Muscle layer of colon (tissue), 2 donors: ENCODE results near the gene RBM15B.
"Not testable (repeated sequence)": the region's sequence is repeated elsewhere in the genome, so short reads cannot be mapped to it uniquely, and the experiment has no call there.

Experiments used
- H3K27ac ChIP-seq: one replicate; pipeline ENCODE4 v1.7.0; 2013; ENCODE audit warnings: low read depth, mild to moderate bottlenecking, low read length, moderate library complexity
- H3K27me3 ChIP-seq, 2 donors: one replicate each; pipeline ENCODE4 v1.7.0; 2013; ENCODE audit warnings: low read length in 2 of 2, mild to moderate bottlenecking in 2 of 2; ENCODE audit not compliant: insufficient read depth in 2 of 2, control insufficient read depth in 1 of 2
- H3K36me3 ChIP-seq: one replicate; pipeline ENCODE4 v1.7.0; 2013; ENCODE audit warnings: mild to moderate bottlenecking, low read length; ENCODE audit not compliant: insufficient read depth
- H3K4me1 ChIP-seq: one replicate; pipeline ENCODE4 v1.7.0; 2013; ENCODE audit warnings: mild to moderate bottlenecking, low read length; ENCODE audit not compliant: insufficient read depth
- H3K4me3 ChIP-seq, 2 donors: one replicate each; pipeline ENCODE4 v1.7.0; 2013; ENCODE audit warnings: low read length in 2 of 2, low read depth in 1 of 2, mild to moderate bottlenecking in 1 of 2, moderate library complexity in 1 of 2
- H3K9ac ChIP-seq: one replicate; pipeline ENCODE4 v1.7.0; 2013; ENCODE audit warnings: low read length
- H3K9me3 ChIP-seq: one replicate; pipeline ENCODE4 v1.7.0; 2013; ENCODE audit warnings: mild to moderate bottlenecking, low read length
- donor health status: abdominal sarcoma.
- donor health status: Adenocarcinoma of cecum.

RBM15B gene

DNA sequence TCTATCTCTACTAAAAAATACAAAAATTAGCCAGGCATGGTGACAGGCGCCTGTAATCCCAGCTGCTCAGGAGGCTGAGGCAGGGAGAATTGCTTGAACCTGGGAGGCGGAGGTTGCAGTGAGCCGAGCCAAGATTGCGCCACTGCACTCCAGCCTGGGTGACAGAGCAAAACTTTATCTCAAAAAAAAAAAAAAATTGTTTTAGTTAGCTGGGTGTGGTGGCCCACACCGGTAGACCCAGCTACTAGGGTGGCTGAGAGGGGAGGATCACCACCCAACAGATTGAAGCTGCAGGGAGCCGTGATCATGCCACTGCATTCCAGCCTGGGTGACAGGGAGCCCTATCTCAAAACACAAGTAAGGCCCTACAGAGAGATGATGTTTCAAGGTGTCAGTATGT lies 3.8 kb upstream of the RBM15B start:
- not testable (repeated sequence) for H3K27me3 ChIP-seq, H3K27ac ChIP-seq, H3K9me3 ChIP-seq, H3K4me3 ChIP-seq, H3K9ac ChIP-seq
- H3K36me3 ChIP-seq: peaks cover 21% of the 10 kb centered on the region
- H3K4me1 ChIP-seq: peaks cover 37% of the 10 kb centered on the region

DNA sequence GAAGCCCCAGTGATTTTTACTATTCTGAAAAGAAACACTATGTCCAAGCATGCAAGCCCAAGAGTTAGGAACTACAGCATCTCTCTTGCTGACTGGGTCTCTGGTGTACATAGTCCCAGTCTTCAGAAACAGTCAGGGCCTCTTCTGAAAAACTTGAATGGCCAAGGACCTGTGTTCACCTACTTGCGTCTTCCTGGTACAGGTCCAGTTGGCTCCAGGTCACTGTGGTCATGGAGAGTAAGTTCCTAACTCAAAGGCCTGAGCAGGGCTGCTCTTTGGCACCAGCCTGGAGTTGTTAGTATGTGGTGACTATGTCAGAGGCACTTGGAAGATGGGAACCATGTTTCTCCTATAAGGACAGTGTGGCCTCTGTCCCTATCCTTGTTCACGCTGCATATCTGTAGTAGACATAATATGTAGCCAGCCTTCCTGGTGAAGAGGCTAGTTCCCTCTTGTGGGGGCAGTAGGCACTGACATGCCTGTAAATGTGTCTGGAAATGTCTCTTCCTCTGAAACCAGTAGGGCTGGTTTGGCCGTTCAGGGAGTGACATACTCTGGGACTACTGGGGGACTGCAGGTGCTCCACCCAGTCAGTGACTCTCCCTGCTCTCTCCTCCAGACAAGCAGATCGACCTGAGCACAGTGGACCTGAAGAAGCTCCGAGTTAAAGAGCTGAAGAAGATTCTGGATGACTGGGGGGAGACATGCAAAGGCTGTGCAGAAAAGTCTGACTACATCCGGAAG lies 2.6 kb upstream of the RBM15B start:
- Histone ChIP-seq H3K4me1 (peaks cover 49% of the 10 kb centered on the region), H3K36me3 (peaks cover 32% of the 10 kb centered on the region), H3K4me3 (no peak overlapping the region), H3K27me3 (no peaks in the 10 kb centered on the region), H3K9ac (no peak overlapping the region), H3K9me3 (no peaks in the 10 kb centered on the region), H3K27ac (no peak overlapping the region)

DNA sequence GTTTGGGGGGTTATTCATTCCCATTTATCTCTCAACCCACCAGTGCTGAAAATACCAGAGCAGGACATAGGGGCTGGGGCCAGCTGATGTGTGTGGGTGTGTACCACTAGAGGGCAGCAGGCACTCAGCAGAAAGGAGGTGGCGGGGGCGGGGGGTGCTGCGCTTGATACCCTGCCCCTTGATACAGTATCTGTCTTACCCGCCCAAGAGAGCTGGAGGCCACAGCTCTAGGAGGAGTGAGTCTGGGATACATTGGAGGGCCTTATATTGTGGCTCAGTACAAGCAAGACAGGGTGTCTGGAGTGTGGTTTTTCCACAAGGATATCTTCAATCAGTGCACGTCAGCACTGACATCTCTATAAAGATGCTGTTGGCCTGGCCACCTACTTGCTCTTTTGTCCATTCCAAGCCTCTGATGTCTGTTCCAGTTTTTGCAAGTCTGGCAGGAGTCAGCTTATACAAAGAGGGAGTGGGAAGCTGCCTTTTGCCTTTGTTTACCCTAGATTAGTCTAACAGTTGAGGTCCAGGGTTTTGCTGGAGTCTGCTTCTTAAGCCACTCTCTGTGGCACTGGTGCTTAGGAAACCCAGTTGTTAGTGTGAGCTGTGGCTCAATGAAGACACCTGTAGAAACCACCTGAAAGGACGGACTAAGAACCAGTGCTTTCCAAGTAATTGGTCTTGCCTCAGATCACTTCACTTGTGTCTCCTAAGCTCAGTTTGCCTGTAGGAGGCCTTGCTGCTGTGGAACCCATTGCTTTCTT lies 1.5 kb upstream of the RBM15B start:
- H3K4me1 ChIP-seq: peaks cover 52% of the 10 kb centered on the region
- no peak overlapping the region for H3K4me3 ChIP-seq
- H3K27ac ChIP-seq: no peak overlapping the region
- no peak overlapping the region for H3K9ac ChIP-seq
- no peaks in the 10 kb centered on the region for H3K9me3 ChIP-seq
- H3K36me3 ChIP-seq: peaks cover 44% of the 10 kb centered on the region
- no peaks in the 10 kb centered on the region for H3K27me3 ChIP-seq

DNA sequence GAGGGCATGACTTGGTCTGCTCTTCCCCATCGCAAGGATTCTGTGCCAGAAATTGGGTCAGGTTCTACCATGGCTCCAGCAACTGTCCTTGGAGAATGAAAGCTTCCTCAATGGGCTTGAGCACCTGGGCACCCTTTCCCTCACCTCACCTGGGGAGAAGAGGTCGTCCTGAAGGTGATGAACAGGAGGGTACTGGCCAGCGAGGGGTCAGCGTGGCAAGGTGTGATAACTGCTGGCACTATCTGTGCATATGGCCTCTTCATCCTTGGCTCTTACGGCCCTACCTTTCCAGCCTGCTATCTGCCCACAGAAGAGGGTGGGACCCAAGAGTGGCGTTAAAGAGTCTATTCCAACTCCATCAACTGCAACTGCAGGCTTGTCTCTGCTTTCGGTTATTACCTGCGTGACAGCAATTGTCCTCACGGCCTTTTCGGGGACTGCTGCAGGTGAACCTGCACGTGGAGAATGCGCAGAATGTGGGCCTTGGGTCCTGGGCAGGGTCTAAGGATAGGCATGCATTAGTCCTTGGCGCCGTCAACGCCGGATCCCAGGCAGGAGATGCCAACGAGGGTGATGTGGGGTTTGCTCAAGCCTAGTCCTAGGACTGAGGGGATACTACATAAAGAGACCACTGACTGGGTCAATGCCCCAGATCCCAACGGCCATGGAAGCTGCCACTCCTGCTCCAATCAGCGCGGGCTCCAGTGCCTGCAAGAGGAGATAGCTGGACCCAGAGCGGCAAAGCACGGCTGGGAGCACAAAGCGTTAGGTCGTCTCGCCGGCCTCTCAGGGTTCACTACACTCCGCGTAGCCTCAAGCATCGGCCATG lies 625 bp upstream of the RBM15B start:
- Histone ChIP-seq H3K36me3 (peaks cover 52% of the 10 kb centered on the region), H3K4me3 (peak overlapping the region; percentile 49 to 75), H3K27me3 (no peaks in the 10 kb centered on the region), H3K27ac (peak overlapping the region; percentile 71), H3K4me1 (peaks cover 56% of the 10 kb centered on the region), H3K9me3 (no peaks in the 10 kb centered on the region), H3K9ac (peak overlapping the region; percentile 45)

GRCh38 chr3:51391566-51392354 lies 675 bp downstream of the RBM15B start:
- H3K4me3 ChIP-seq: peak overlapping the region; percentile 43 to 75
- peaks cover 45% of the 10 kb centered on the region for H3K4me1 ChIP-seq
- H3K36me3 ChIP-seq: peaks cover 65% of the 10 kb centered on the region
- peak overlapping the region; percentile 79 for H3K27ac ChIP-seq
- H3K9ac ChIP-seq: peak overlapping the region; percentile 3
- H3K27me3 ChIP-seq: no peaks in the 10 kb centered on the region
- no peaks in the 10 kb centered on the region for H3K9me3 ChIP-seq

GRCh38 chr3:51392355-51393133 lies 1.5 kb downstream of the RBM15B start:
- H3K36me3 ChIP-seq: peaks cover 71% of the 10 kb centered on the region
- peak overlapping the region; percentile 3 for H3K9ac ChIP-seq
- no peaks in the 10 kb centered on the region for H3K27me3 ChIP-seq
- peaks cover 45% of the 10 kb centered on the region for H3K4me1 ChIP-seq
- H3K27ac ChIP-seq: peak overlapping the region; percentile 79
- H3K9me3 ChIP-seq: no peaks in the 10 kb centered on the region
- H3K4me3 ChIP-seq: peak overlapping the region; percentile 43 to 75

DNA sequence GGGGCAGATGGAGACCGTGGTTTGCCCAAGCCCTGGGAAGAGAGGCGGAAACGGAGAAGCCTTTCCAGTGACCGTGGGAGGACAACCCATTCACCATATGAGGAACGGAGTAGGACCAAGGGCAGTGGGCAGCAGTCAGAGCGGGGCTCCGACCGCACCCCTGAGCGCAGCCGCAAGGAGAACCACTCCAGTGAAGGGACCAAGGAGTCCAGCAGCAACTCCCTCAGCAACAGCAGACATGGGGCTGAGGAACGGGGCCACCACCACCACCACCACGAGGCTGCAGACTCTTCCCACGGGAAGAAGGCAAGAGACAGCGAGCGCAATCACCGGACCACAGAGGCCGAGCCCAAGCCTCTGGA lies 2.0 kb downstream of the RBM15B start:
- no peaks in the 10 kb centered on the region for H3K9me3 ChIP-seq
- H3K27ac ChIP-seq: no peak overlapping the region
- H3K27me3 ChIP-seq: no peaks in the 10 kb centered on the region
- H3K9ac ChIP-seq: no peak overlapping the region
- H3K4me3 ChIP-seq: no peak overlapping the region
- H3K4me1 ChIP-seq: peaks cover 45% of the 10 kb centered on the region
- peaks cover 68% of the 10 kb centered on the region for H3K36me3 ChIP-seq

- Histone ChIP-seq H3K4me3 (no peak overlapping the region), H3K36me3 (peaks cover 64% of the 10 kb centered on the region), H3K4me1 (peaks cover 45% of the 10 kb centered on the region), H3K9me3 (no peaks in the 10 kb centered on the region), H3K27me3 (no peaks in the 10 kb centered on the region), H3K9ac (no peak overlapping the region), H3K27ac (no peak overlapping the region)
Measured at GRCh38 chr3:51393564-51393963, 2.5 kb downstream of the RBM15B start.

GRCh38 chr3:51394541-51394940 lies 3.5 kb downstream of the RBM15B start:
- Histone ChIP-seq H3K4me3 (no peak overlapping the region), H3K9ac (no peak overlapping the region), H3K27me3 (no peaks in the 10 kb centered on the region), H3K4me1 (peaks cover 43% of the 10 kb centered on the region), H3K36me3 (peaks cover 59% of the 10 kb centered on the region), H3K27ac (no peak overlapping the region), H3K9me3 (no peaks in the 10 kb centered on the region)

DNA sequence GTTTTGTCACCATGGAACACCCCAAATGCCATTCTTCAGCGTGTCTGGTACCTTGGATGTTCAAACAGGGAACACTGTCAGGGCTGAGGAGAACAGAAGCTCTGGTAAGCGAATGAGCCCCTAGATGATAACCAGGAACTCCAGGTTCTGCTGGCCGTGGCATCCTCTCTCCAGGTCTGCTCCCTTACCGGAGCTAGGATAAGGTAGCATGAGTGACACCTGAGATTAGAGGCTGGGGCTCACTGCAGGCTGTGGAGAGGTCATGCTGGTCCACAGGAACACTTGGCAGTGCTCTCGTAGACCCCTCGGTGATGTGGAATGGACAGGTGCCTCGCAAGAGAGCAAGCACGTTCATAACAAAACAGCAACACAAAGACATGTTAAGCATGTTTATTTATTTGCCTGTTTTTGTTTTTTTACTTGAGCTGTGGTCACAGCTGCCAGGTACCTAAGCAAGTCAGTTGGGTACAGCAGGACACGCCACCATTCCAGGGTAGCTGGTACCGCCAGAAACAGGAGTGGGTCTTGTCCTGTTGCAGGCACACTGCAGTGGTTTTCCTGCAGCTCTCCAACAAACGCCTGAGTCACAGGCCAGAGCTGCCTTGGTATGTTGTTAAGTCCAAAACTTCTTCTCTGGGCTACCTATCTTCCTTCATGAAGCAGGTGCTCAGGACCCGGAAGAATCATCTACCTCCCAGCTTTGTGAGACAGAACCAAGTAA lies 4.6 kb downstream of the RBM15B start:
- Histone ChIP-seq H3K9me3 (no peaks in the 10 kb centered on the region), H3K4me1 (peaks cover 32% of the 10 kb centered on the region), H3K9ac (no peak overlapping the region), H3K27ac (no peak overlapping the region), H3K27me3 (no peaks in the 10 kb centered on the region), H3K4me3 (no peak overlapping the region), H3K36me3 (peaks cover 59% of the 10 kb centered on the region)
